Measurements from ENCODE around the gene TRIM59.

The TRIM59 gene, protein sequence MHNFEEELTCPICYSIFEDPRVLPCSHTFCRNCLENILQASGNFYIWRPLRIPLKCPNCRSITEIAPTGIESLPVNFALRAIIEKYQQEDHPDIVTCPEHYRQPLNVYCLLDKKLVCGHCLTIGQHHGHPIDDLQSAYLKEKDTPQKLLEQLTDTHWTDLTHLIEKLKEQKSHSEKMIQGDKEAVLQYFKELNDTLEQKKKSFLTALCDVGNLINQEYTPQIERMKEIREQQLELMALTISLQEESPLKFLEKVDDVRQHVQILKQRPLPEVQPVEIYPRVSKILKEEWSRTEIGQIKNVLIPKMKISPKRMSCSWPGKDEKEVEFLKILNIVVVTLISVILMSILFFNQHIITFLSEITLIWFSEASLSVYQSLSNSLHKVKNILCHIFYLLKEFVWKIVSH

DNA sequence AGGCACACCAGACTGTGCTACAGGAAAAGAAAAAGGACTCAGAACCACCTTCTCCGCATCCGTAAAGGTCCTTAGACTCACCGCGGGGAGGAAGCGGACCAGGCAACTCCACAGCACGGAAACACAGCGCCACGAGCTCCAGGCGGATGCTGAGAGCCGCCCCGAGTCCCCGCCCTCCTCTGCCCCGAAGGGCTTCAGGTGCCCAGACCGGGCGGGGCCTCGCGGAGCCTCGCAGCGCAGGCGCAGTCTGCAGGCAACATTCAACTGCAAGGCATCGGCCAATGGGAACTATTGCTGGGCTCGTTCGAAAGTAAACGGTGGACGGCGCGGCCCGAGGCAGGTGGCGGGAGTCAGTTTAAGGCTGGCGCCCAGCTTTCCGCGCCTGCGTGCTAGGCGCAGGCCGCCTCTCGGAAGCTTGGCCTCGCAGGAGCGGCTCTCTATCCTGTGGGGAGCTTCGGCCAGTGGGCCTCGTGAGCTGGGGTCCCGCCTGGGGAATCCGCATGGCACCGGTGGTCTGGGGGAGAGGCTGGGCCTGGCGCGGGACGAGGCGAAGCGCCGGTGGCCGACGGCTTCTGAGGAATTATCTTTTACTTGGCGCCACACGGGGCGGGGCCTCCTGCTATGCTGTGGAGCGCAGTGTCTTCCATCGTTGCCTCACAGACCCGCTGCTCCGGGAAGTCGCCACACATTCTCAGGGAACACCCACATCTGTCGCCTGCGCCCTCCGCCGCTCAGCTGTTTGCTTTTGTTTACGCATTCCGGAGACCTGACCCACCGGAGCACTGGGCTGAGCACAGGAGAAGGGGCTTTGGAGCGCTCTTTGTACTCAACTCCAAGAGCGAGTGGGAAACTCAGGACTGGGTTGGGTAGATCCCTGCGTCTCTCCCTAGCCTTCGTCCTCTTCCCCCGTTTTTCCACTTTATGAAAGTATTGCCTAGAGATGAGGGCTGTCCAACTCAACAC lies at the start of gene TRIM59:
Gene TRIM59, minus strand, starts transcription at position 151 of the 963 bp plus-strand sequence. CDS start 10,603 bp downstream, outside the sequence.
- no peak for DNase-seq

DNA sequence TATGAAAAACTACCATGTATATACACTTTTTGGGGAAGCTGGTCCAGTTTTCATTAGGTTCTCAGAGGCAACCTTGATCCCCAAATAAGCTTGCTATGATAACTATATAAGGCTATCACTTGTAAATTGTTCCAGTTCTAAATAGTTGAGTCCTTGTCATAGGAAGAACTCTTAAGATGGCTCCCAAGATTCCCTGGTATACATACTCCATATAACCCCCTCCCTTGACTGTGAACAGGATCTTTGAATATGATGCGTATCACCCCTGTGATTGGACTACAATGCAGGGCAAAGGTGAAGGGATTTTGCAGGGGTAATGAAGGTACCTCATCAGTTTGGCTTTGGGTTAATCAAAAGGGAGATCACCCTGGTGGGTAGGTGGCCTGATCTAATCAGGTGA lies 48.6 kb upstream of the TRIM59 start:
- no peak for DNase-seq

DNA sequence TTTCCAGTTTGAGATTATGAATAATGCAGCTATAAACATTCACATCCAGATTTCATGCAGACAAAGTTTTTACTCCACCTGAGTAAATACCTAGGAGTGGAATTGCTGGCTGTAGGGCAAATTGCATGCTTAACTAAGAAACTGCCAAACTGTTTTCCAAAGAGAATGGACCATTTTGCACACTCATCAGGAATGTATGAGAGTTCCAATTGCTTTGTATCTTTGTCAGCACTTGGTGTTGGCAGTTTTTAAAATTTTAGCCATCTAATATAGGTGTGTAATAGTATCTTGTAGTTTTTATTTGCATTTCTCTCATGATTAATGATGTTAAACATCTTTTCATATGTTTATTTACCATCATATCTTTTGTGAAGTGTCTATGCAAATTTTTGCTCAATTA lies 40.6 kb upstream of the TRIM59 start:
- no peak for DNase-seq

DNA sequence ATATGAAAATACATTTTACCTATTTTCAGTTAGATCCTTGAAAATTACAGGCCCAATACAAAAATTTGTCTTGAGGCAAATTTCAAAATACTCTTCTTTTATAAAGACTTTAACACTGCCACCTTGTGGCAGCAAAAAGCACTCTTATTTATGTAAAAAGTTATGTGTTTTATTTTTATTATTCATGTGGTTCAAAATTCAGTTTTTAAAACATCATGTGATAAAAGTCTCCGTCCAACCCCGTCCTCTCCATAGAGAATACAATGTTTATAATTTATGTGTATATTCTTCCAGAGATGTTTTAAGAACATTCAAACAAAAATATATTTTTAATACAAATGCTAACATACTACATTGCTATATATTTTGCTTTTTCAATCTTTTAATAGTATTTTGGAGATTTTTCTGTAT lies 36.9 kb upstream of the TRIM59 start:
- peak; percentile 24 for DNase-seq

DNA sequence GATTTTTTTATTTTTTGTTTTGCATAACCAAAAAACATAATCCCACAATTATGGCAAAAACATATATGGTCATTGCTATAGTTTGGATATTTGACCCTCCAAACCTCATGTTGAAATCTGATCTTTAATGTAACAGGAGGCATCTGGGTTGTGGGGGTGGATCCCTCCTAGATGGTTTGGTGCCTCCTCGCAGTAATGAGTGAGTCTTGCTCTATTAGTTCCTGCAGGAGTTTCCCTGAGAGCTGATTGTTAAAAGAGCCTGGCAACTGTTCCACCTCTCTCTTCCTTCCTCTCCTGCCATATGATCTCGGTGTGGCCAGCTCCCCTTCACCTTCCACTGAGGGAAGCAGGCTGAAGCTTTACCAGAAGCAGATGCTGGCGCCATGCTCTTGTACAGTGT lies 33.2 kb upstream of the TRIM59 start:
- no peak for DNase-seq

DNA sequence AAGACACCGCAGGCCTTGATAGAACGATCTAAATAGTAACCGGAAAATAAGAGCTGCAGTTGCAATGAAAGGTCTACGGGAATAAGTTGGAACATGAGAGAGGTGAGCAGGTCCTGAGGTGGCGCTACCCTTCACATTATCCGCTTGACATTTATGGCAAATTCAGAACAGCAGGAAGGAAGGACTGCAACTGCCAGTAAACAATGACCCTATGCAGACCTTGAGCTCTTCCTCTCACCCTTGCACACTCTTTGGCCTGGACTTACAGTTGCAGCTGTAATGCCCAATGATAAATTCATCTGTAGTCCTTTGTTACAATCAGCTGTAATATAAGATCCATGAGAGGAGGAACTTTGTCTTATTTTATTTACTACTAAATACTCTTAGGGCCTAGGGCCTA lies 32.3 kb upstream of the TRIM59 start:
- DNase-seq: no peak

DNA sequence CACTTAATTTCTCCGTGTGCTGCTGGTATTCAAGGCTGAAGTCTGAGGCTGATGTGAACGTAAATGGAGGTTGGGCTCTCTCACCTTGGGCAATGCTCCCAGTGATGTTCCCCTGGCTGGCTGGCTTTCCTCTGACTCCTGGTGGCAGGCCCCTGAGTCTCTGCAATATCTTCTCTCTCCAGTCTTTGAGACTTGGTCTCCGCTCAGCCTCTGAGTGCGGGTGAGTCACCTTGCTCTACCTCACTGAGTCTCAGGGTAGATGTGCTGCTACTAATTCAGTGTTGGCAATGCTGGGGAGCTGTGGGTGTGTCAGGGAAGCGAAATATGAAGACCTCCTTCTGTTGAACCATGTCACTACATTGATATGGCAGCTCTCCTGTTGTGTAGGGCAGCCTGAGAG lies 31.3 kb upstream of the TRIM59 start:
- DNase-seq: no peak

DNA sequence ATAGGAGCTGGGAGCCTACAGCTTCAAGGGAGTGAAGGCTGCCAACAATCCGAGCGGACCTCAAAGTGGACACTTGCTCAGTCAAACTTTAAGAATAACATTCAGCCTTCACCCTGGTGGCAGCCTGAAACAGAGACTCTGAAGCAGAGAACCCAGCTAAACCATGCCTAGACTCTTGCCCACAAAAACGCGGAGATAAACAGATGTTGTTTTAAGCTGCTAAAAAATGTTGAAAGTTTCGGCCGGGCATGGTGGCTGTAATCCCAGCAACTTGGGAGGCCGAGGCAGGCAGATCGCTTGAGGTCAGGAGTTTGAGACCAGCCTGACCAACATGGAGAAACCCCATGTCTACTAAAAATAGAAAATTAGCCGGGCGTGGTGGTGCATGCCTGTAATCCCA lies 29.8 kb upstream of the TRIM59 start:
- no peak for DNase-seq

DNA sequence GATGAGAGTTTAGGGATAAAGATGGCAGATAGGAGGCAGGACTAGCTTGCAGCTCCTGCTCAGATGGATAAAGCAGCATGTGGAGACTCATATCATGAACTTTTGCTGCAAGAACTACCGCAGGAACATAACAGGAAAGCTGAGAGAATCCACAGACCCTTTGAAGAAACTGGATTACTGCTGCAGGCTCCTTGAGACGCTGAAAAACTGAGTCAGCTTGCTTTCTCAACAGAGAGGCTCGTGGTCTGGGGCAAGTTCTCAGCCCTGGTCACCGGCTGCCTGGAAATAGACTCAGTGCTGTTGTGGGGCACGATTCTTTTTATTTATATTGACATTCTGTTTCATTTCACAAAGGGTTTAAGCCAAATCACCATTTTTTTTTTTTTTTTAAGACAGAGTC lies 28.8 kb upstream of the TRIM59 start:
- no peak for DNase-seq

DNA sequence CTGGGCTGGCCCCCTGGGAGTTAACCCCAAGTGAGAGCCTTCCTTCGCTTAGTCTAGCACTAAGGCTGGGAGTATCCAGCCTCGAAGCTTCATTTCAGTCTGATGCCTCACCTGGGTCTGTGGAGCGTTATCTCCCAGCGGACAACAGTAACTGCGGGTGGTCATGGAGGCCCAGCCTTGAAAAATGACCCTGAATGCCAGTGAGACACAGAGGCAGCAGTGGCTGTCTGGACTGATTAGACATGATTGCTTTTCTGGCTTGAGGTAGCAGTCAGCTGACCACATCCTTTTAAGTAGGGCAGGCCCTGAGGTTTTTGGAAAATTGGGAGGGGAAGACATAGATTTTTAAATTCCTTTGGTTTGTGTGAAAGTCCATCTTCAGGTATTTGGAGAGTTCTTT lies 28.2 kb upstream of the TRIM59 start:
- no peak for DNase-seq

DNA sequence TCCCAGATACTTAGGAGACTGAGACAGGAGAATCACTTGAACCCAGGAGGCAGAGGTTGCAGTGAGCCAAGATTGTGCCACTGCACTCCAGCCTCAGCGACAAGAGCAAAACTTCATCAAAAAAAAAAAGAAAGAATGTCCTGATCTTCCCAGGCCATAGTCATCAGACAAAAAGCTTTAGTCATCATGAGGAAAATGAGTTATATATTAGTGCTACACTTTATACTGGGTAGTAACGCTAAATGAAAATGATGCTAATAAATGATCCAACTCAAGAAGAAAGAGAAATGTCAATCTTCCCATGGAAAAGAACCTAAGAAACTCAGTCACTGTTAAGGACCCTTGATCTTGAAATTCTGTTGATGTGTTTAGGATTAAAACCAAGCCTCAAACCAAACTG lies 26.3 kb upstream of the TRIM59 start:
- DNase-seq: no peak

DNA sequence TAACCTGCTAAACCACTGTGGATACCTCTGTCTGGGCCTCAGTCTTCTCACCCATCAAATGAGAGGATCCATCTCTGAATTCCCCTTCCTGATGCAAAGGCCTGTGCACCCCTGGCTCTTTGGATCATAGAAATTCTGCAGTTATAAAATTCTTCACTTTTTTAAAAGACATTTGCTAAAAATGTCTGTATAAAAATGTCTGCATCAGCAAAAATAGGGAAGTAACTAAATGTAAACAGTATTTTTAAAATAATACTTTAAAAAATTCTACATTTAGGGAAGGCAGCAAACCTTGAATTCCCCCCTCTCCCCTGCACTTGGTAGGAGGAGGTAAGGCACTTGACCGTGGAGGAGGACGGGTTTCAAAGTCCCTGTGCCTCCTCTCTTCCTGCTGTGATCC lies 25.6 kb upstream of the TRIM59 start:
- DNase-seq: no peak

DNA sequence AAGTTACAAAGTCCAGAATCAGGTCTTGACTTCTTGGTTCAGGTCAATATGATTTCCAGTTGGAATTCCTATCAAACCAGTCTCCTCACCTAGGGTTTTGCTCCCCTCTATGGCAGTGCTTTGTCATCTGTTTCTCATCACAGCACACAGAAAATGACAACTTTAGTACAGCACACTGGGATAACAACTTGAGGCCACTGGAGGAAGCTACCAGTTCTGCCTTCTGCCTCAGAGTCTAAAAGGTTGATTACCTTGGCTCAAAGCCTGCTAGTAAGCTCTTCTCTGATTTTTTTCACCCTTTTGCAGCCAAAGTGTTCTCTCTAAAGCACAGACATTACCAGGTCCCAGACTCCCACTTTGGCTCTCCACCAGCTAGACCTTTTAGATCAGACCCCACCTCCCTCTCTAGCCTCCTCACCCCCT lies 24.8 kb upstream of the TRIM59 start:
- no peak for DNase-seq

DNA sequence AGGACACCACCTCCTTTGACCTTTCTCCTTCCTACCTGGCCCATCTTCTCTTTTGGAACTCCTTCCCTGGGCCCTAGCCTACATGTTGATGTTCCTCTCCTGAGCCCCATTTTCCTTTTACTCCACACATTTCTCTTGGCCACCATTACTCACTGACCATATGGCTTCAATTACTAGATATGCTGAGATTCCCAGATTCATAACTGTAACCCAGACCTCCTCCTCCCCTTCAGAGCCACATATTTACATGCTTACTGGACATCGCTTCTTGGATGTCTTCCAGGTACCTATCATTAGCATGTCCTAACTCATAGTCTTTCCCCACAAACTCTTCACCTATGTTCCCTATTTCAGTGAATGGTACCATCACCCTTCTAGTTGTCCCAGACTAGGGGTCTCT lies 24.4 kb upstream of the TRIM59 start:
- no peak for DNase-seq

DNA sequence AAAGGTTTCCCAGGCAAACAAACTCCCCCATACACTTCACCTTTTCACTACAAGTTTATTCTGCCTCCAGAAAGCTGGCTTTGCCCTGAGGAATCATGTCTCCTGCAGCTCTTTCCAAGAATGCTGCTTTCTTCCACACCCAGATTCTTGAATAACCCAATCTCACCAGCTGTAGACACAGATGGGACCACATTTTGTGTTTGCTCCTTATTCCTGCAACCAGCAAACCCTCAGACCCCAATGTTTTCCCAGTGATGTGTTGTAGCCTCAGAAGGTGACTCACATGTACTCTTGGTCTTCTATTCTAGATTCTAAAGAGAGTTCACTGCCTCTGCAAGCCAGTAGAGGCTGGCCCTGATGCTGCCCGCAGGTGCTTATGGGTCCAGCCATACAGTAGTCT lies 23.6 kb upstream of the TRIM59 start:
- no peak for DNase-seq

DNA sequence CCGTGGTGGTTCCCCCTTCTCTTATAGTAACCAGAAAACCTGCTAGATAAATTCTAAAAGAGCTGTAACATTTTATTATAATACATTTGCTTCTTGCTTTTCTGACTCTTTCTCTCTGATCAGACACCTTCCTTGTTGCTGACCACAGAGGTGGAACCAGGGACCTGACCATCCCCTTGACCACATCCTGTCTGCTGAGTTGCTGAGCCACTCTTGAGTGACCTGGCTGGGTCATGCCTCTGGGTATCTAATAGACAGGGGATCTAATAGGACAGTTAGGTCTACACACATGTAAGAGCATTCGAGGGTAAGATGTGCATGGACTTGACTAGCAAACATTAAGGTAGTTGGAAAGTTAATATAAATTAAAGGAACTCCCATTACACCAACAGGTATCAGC lies 22.8 kb upstream of the TRIM59 start:
- DNase-seq: no peak

DNA sequence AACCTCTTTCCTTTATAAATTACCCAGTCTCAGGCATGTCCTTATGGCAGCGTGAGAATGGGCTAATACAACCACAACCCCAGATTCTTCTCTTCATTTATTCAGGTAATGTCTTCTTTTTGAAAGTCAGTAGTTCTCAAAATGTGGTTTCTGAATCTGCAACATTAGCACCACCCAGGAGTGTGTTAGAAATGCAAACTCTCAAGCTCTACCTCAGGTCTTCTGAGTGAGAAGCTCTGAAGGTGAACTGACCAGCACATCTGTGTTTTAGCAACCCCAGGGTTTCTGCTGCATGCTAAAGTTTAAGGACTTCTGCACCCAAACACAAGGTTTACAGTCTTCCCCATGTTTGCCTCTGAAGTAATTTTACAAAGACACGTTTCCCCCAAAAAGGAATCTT lies 22.3 kb upstream of the TRIM59 start:
- no peak for DNase-seq

DNA sequence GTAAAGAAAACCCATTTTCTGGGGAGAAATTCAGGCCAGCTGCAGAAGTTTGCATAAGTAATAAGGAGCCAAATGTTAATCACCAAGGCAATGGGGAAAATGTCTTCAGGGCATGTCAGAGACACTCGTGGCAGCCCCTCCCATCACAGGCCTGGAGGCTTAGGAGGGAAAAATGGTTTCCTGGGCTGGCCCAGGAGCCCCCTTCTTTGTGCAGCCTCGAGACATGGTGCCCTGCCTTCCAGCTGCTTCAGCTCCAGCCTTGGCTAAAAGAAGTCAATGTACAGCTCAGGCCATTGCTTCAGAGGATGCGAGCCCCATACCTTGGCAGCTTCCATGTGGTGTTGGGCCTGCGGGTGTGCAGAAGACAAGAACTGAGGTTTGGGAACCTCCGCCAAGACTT lies 20.6 kb upstream of the TRIM59 start:
- no peak for DNase-seq

DNA sequence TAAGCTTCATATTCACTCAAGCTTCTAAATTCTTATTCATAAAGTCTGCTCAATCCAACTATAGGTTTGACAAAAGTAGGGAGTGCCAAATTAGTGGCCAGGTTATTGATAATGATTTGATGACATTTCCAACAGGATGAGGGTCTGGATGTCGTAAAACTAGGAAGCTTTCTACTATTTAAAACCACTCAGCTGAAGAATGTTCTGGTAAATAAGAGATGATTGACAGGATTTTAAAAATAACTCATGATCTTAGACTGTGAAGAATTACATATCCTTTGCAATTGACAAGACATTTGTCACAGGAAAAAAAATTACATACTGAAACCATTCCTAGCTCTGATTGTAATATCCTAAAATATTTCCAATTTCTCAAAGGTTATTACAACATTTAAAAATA lies 15.4 kb upstream of the TRIM59 start:
- no peak for DNase-seq

DNA sequence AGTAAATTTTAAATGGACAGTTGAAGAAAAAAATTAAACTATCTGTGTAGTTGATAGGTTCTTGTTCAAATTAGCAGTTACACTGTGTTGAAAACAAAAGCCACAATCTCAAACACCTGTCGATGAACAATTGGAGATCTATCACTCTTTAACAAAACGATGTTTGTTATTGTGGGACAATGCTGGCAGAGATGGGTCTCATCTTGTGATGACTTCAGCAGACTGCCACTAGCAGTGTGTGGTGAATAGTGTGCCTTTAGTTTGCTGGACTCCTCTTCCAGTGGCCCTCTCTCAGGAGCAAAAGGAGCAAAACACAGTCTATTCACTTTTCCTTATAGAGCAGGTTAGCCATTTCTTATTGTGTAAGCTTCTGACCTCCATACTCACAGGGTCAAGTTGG lies 14.7 kb upstream of the TRIM59 start:
- DNase-seq: no peak

DNA sequence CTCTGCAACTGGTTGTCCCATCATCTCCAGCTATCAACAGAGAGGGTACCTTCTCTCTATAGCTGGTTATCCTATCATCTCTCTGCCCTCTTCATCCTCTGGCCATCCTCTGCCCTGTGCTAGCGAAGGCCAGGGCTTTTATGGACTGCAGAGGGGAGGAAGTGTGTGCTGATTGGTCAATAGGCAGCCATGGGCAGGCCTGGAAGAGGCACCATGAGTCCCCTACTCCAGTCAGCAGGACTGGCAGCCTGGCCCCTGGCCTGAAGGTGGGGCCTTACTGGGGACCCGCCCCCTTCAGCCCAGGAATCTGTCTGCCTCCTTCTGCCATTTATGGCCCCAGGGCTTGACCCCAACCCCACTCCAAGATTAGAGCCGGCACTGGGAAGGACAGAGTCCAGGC lies 10.4 kb upstream of the TRIM59 start:
- DNase-seq: no peak

DNA sequence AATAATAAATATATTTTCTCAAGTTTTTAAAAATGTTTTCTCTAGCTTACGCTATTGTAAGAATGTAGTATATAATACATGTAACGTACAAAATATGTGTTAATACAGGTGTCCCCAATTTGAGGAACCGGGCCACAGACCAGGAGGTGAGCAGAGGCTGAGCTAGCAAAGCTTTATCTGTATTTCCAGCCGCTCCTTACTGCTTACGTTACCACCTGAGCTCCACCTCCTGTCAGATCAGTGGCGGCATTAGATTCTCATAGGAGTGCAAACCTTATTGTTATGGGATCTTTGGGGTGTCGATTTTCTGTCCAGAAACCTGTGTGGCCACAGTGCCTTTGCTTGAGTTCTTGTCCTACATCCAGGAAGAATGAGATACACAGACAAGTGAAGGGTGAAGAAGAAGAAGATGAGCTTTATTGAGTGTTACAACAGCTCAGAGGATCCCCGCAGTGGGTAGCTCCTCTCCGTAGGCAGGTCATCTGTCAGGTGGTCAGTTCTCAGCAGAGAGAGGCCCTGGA lies 9.9 kb upstream of the TRIM59 start:
- DNase-seq: no peak

DNA sequence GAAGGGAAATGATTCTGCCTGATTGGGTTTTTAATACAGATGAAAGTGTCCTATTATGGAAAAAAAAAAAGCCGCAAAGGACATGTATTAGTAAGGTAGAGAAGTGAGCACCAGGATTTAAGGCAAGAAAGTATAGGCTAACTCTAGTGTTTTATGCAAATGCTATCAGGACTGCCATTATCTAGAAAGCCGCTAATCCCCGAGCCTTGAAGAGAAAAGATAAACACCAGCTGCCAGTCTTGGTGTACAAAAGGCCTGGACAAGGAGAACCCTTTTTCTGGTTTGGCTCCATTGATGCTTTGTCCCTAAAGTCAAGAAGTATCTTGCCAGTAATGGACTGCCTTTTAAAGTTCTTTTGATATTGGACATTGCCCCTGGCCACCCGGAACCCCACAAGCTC lies 8.6 kb upstream of the TRIM59 start:
- DNase-seq: no peak

DNA sequence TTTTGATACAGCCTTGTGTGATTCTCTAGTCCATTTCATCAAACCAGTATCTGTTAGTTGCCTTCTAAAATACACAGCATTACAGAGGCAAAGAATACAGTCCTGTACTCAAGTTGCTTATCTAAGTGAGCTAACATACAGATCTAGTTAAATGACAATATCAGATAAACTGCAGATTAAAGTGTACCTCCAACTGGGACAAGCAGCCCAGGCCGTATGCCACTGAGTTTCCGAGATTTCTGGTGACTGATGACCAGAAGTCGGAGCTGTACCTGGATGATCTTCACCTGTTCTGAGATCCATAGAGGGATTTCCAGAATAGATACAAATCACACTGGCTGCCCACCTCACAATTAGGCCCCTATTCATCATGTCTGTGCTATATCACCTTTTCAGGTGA lies 6.3 kb upstream of the TRIM59 start:
- no peak for DNase-seq
